Neuronal stem cell (in vitro differentiated cells): ENCODE data around the gene SV2B.

Source experiments
- DNase-seq: peaks from one replicate; pipeline ENCODE4 v3.0.0-alpha.2; 2013; ENCODE audit warnings: low spot score
- H2AFZ ChIP-seq: one replicate; pipeline ENCODE4 v1.6.1; 2013; ENCODE audit warnings: mild to moderate bottlenecking, low read length, inconsistent platforms
- H2AK5ac ChIP-seq: 2 replicates; pipeline ENCODE4 v1.6.1; 2013; ENCODE audit warnings: low read depth, mild to moderate bottlenecking, inconsistent platforms, low read length, moderate library complexity, mixed read lengths
- H2BK120ac ChIP-seq: 2 replicates; pipeline ENCODE4 v1.6.1; 2013; ENCODE audit warnings: low read depth, mild to moderate bottlenecking, inconsistent platforms, low read length, moderate library complexity, mixed read lengths
- H2BK12ac ChIP-seq: one replicate; pipeline ENCODE4 v1.6.1; 2013; ENCODE audit warnings: low read length, inconsistent platforms
- H2BK15ac ChIP-seq: 2 replicates; pipeline ENCODE4 v1.6.1; 2013; ENCODE audit warnings: mild to moderate bottlenecking, low read length, inconsistent platforms, mixed read lengths
- H2BK5ac ChIP-seq: one replicate; pipeline ENCODE4 v1.6.1; 2013; ENCODE audit warnings: inconsistent platforms, mild to moderate bottlenecking, low read length, moderate library complexity
- H3K14ac ChIP-seq: one replicate; pipeline ENCODE4 v1.6.1; 2013; ENCODE audit warnings: low read length, inconsistent platforms
- H3K18ac ChIP-seq: 2 replicates; pipeline ENCODE4 v1.6.1; 2013; ENCODE audit warnings: low read length, inconsistent platforms
- H3K23ac ChIP-seq: 2 replicates; pipeline ENCODE4 v1.6.1; 2013; ENCODE audit warnings: low read depth, mild to moderate bottlenecking, mixed read lengths, low read length, inconsistent platforms; ENCODE audit not compliant: poor library complexity
- H3K27ac ChIP-seq: replicated peaks from 3 replicates; pipeline ENCODE4 v1.5.1; 2013; ENCODE audit warnings: low read length, inconsistent platforms
- H3K27me3 ChIP-seq, 3 experiments: 2 replicates each; pipeline ENCODE4 v1.6.1; 2013; ENCODE audit warnings: low read length in 3 of 3, mild to moderate bottlenecking in 2 of 3, inconsistent platforms in 1 of 3, low read depth in 1 of 3, mixed read lengths in 1 of 3, moderate library complexity in 1 of 3; ENCODE audit not compliant: control insufficient read depth in 3 of 3, insufficient read depth in 3 of 3
- H3K36me3 ChIP-seq, 2 donors: replicated peaks in 1 of 2; 2 replicates each; pipeline ENCODE4 v1.6.1; 2013; ENCODE audit warnings: low read length in 2 of 2; ENCODE audit not compliant: control insufficient read depth in 2 of 2, insufficient read depth in 2 of 2
- H3K4ac ChIP-seq: 2 replicates; pipeline ENCODE4 v1.6.1; 2013; ENCODE audit warnings: inconsistent platforms, mild to moderate bottlenecking, low read length, moderate library complexity
- H3K4me1 ChIP-seq, 2 donors: 1 replicate in 1 of 2; 2 replicates in 1 of 2; pipeline ENCODE4 v1.6.1; 2013; ENCODE audit warnings: low read length in 2 of 2, low read depth in 1 of 2; ENCODE audit not compliant: control insufficient read depth in 2 of 2, insufficient read depth in 1 of 2
- H3K4me2 ChIP-seq: one replicate; pipeline ENCODE4 v1.6.1; 2013; ENCODE audit warnings: mild to moderate bottlenecking, low read length, inconsistent platforms; ENCODE audit not compliant: insufficient read depth, poor library complexity, severe bottlenecking
- H3K4me3 ChIP-seq, 2 donors: 2 replicates each; pipeline ENCODE4 v1.5.1; 2013; ENCODE audit warnings: low read length in 2 of 2, mild to moderate bottlenecking in 2 of 2, inconsistent platforms in 1 of 2, moderate library complexity in 1 of 2
- H3K79me1 ChIP-seq: one replicate; pipeline ENCODE4 v1.6.1; 2013; ENCODE audit warnings: low read depth, mild to moderate bottlenecking, inconsistent platforms, low read length, moderate library complexity
- H3K9ac ChIP-seq: one replicate; pipeline ENCODE4 v1.6.1; 2013; ENCODE audit warnings: mild to moderate bottlenecking, low read depth, low read length, inconsistent platforms; ENCODE audit not compliant: poor library complexity
- H3K9me3 ChIP-seq, 2 donors: replicated peaks in 1 of 2; 2 replicates each; pipeline versions ENCODE3 to v1.6.1; 2013; ENCODE audit warnings: low read length in 2 of 2, mild to moderate bottlenecking in 2 of 2, inconsistent platforms in 1 of 2, low read depth in 1 of 2, mixed read lengths in 1 of 2, moderate library complexity in 1 of 2; ENCODE audit not compliant: control insufficient read depth in 2 of 2, insufficient read depth in 1 of 2
- H4K8ac ChIP-seq: one replicate; pipeline ENCODE4 v1.6.1; 2013; ENCODE audit warnings: low read depth, mild to moderate bottlenecking, inconsistent platforms, low read length, moderate library complexity
- H4K91ac ChIP-seq: one replicate; pipeline ENCODE4 v1.6.1; 2013; ENCODE audit warnings: low read length, low read depth, mild to moderate bottlenecking, inconsistent platforms; ENCODE audit not compliant: poor library complexity
- WGBS, 2 donors: extraction: QIAGEN DNeasy Blood & Tissue Kit; methylation state at CpG; one replicate each; pipeline ENCODE4 v1.1.7; 2013; ENCODE audit warnings: missing lambda C conversion rate in 2 of 2, mixed read lengths in 1 of 2; ENCODE audit not compliant: insufficient read length in 2 of 2, insufficient replicate concordance in 1 of 2; ENCODE audit errors: extremely low coverage in 2 of 2; 5-methylcytosine and 5-hydroxymethylcytosine counted together

SV2B gene

DNA sequence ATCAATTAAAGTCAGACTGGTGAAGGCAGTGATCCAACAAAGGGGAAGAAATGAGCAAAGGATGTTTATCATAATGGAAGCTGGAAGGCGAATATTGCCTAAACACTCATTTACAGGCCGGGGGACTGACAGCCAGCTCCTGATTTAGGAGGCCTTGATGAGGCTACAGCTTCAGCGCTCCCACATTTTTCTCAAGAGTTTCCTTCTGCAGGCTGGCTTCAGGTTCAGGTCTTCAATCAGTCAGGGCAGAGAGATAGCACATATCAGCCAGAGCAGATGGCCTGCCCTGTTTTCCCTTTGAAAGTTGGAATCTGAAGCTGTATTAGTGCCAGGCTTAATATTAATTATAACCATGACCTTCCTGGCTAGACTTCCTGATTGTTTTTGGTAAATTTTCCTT is 218.9 kb downstream of the SV2B start:
- H2AK5ac ChIP-seq: no peak overlapping the region
- no peak for DNase-seq
- WGBS, 2 donors: no CpG with 5 or more reads among the region's 3 CpGs
- H2BK120ac ChIP-seq: no peak overlapping the region
- H3K79me1 ChIP-seq: no peaks in the 10 kb centered on the region
- no peak overlapping the region for H2BK15ac ChIP-seq
- H3K23ac ChIP-seq: no peak overlapping the region
- no peaks in the 10 kb centered on the region for H3K4me1 ChIP-seq
- no peaks in the 10 kb centered on the region for H3K36me3 ChIP-seq
- no peak overlapping the region for H2BK5ac ChIP-seq
- no peaks in the 10 kb centered on the region for H3K27me3 ChIP-seq
- H3K18ac ChIP-seq: no peak overlapping the region
- H4K8ac ChIP-seq: no peak overlapping the region
- no peak overlapping the region for H3K4me2 ChIP-seq
- no peak overlapping the region for H2AFZ ChIP-seq
- no peak overlapping the region for H4K91ac ChIP-seq
- H3K4ac ChIP-seq: no peak overlapping the region
- no peak overlapping the region for H3K27ac ChIP-seq
- H3K9me3 ChIP-seq: no peaks in the 10 kb centered on the region
- H3K9ac ChIP-seq: no peak overlapping the region
- no peak overlapping the region for H3K4me3 ChIP-seq
- no peak overlapping the region for H3K14ac ChIP-seq
- H2BK12ac ChIP-seq: no peak overlapping the region

DNA sequence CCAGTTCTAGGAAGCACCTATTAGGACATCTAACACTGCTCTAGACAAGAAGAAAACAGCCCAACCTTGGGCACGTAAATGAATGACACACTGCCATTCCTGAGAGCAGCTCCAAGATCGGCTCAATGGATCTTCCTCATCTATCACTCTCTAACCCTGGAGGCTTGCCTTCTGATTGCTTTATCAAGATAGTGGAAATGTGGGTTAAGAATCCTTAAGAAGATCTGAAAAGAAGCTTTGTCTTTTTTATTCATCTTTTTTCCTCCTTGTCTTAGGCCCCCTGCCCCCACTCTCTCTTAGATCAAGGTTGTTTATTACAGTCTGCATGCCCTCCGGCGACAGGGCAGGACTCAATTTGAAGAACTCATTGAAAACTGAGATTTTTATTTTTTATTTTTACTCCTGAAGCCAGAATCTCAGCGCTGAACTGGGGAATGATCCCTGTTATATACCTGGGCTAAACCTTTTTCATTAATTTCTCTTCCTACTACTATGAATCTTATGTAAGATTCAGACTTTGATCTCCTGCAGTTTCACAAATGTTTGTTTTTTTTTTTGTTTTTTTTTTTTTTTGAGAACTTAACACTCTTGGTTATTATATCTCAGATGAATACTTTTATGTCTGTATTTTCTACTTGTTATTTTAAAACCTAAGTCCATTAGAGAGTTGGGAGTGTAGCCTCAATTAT is 219.5 kb downstream of the SV2B start:
- no peaks in the 10 kb centered on the region for H3K4me1 ChIP-seq
- no peak overlapping the region for H3K9ac ChIP-seq
- H3K79me1 ChIP-seq: no peaks in the 10 kb centered on the region
- H3K4me2 ChIP-seq: no peak overlapping the region
- no peak overlapping the region for H3K14ac ChIP-seq
- H3K9me3 ChIP-seq: no peaks in the 10 kb centered on the region
- H3K36me3 ChIP-seq: no peaks in the 10 kb centered on the region
- no CpG with 5 or more reads among the region's 5 CpGs for WGBS, 2 donors
- no peak overlapping the region for H3K4me3 ChIP-seq
- no peak for DNase-seq
- H4K91ac ChIP-seq: no peak overlapping the region
- no peak overlapping the region for H2BK120ac ChIP-seq
- H2AFZ ChIP-seq: no peak overlapping the region
- H3K27ac ChIP-seq: no peak overlapping the region
- no peak overlapping the region for H4K8ac ChIP-seq
- H2BK15ac ChIP-seq: no peak overlapping the region
- H3K23ac ChIP-seq: no peak overlapping the region
- no peaks in the 10 kb centered on the region for H3K27me3 ChIP-seq
- no peak overlapping the region for H3K18ac ChIP-seq
- H3K4ac ChIP-seq: no peak overlapping the region
- no peak overlapping the region for H2BK12ac ChIP-seq
- H2AK5ac ChIP-seq: no peak overlapping the region
- no peak overlapping the region for H2BK5ac ChIP-seq

DNA sequence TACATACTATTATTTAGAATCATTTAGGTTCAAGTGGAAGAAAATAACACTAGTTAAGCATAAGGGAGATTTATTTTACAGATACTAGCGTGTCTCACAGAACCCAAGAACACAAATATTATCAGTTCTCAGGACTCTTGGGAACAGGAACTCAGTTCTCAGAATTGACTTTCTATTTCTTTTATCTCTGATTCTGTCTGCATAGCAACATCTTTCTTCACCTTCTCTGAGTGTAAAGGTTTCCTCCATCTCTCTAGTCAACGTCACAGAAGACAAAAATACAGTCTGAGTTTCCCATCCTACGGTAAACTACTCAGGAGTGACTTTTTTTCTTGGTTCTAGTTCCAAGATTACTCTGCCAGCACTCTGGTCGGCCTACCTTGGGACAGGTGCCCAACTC is 220.0 kb downstream of the SV2B start:
- H4K8ac ChIP-seq: no peak overlapping the region
- H2AK5ac ChIP-seq: no peak overlapping the region
- no peaks in the 10 kb centered on the region for H3K4me1 ChIP-seq
- DNase-seq: no peak
- H2BK15ac ChIP-seq: no peak overlapping the region
- no peaks in the 10 kb centered on the region for H3K9me3 ChIP-seq
- no peak overlapping the region for H2BK5ac ChIP-seq
- no peak overlapping the region for H3K9ac ChIP-seq
- H2AFZ ChIP-seq: no peak overlapping the region
- no peaks in the 10 kb centered on the region for H3K36me3 ChIP-seq
- H3K27ac ChIP-seq: no peak overlapping the region
- no peak overlapping the region for H3K4me2 ChIP-seq
- H3K4ac ChIP-seq: no peak overlapping the region
- no peaks in the 10 kb centered on the region for H3K79me1 ChIP-seq
- no peak overlapping the region for H3K23ac ChIP-seq
- H4K91ac ChIP-seq: no peak overlapping the region
- H3K27me3 ChIP-seq: no peaks in the 10 kb centered on the region
- H2BK12ac ChIP-seq: no peak overlapping the region
- no peak overlapping the region for H3K18ac ChIP-seq
- no CpG with 5 or more reads among the region's 4 CpGs for WGBS, 2 donors
- H3K4me3 ChIP-seq: no peak overlapping the region
- no peak overlapping the region for H3K14ac ChIP-seq
- no peak overlapping the region for H2BK120ac ChIP-seq

DNA sequence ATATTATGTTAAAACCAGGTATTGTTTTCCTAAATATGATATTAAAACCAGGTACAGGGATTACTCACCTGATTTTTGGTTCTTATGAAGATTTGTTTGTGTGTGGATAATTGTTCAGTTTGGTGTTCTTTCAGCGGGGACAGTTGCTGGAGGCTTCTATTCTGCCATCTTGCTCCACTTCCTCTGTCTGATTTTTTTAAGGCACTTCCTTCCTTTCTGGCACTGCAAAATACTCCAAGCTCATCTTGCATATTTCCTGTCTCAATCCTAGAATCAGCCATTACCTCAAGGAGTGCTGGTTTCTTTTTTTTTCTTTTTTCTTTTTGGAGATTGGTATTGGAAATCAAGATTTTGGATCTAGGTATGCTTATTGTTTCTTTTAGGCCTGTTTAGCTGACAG is 229.9 kb downstream of the SV2B start:
- Histone ChIP-seq H3K4me1 (no peaks in the 10 kb centered on the region), H3K36me3 (peaks cover 0 to 2% of the 10 kb centered on the region in 2 donors), H2BK12ac (no peak overlapping the region), H2BK15ac (no peak overlapping the region), H3K23ac (no peak overlapping the region), H2BK5ac (no peak overlapping the region), H3K9ac (no peak overlapping the region), H2AK5ac (no peak overlapping the region), H3K14ac (no peak overlapping the region), H2AFZ (no peak overlapping the region), H3K4me3 (no peak overlapping the region), H4K8ac (no peak overlapping the region), H3K18ac (no peak overlapping the region), H3K4ac (no peak overlapping the region), H3K79me1 (peaks cover 2% of the 10 kb centered on the region), H3K27ac (no peak overlapping the region), H4K91ac (no peak overlapping the region), H3K9me3 (no peaks in the 10 kb centered on the region), H3K27me3 (no peaks in the 10 kb centered on the region), H2BK120ac (no peak overlapping the region), H3K4me2 (no peak overlapping the region)
- DNase-seq: no peak
- WGBS, 2 donors: no CpG with 5 or more reads among the region's 1 CpG
